HG03460 (cell line): ENCODE data around the gene AIP.
A peak's percentile ranks its signal among the peaks of the same experiment; 100 is the strongest.
"Not testable (repeated sequence)": the region's sequence is repeated elsewhere in the genome, so short reads cannot be mapped to it uniquely, and the experiment has no call there.

Experiments used
- ATAC-seq: cut with Tn5 transposase; IDR thresholded peaks from one replicate; pipeline ENCODE4 v1.9.1; 2021; ENCODE audit not compliant: unreplicated experiment

AIP gene

GRCh38 chr11:67468456-67468758 lies 14.4 kb upstream of the AIP start:
- no peak for ATAC-seq

- ATAC-seq: peak; percentile 64
These were observed 13.9 kb upstream of the AIP start, which contains the start of gene TMEM134 for GRCh38 chr11:67468759-67469507. Gene TMEM134 (minus strand): TSS chr11:67469251. CDS start chr11:67469192, 59 bp downstream.

- no peak for ATAC-seq
These were observed 13.4 kb upstream of the AIP start for GRCh38 chr11:67469508-67469811.

GRCh38 chr11:67470337-67471002 lies 12.4 kb upstream of the AIP start:
- ATAC-seq: no peak

- ATAC-seq: no peak
These were observed 9.9 kb upstream of the AIP start for GRCh38 chr11:67472882-67473281.

GRCh38 chr11:67476692-67477091 lies 6.1 kb upstream of the AIP start:
- ATAC-seq: not testable (repeated sequence)

GRCh38 chr11:67477344-67478050 lies 5.3 kb upstream of the AIP start:
- ATAC-seq: not testable (repeated sequence)

GRCh38 chr11:67482275-67482826 lies 475 bp upstream of the AIP start:
- no peak for ATAC-seq

- no peak for ATAC-seq
These were observed 1.2 kb downstream of the AIP start for GRCh38 chr11:67483831-67484665.

- ATAC-seq: no peak
These were observed 2.1 kb downstream of the AIP start for GRCh38 chr11:67484847-67485311.

GRCh38 chr11:67485873-67486361 lies 3.1 kb downstream of the AIP start:
- not testable (repeated sequence) for ATAC-seq

GRCh38 chr11:67486481-67487195 lies 3.8 kb downstream of the AIP start:
- no peak for ATAC-seq

GRCh38 chr11:67489203-67489884 lies 6.5 kb downstream of the AIP start:
- ATAC-seq: no peak

- no peak for ATAC-seq
These were observed 7.3 kb downstream of the AIP start for GRCh38 chr11:67489885-67490726.

GRCh38 chr11:67490727-67491065 lies 7.9 kb downstream of the AIP start:
- ATAC-seq: no peak

- ATAC-seq: no peak
These were observed 8.6 kb downstream of the AIP start for GRCh38 chr11:67491276-67492068.

- ATAC-seq: no peak
These were observed 9.4 kb downstream of the AIP start for GRCh38 chr11:67492069-67492727.
